ENCODE results near the gene ENHO. TPM values are rescaled to one million over a fixed set of nuclear protein-coding genes. Genes with fewer than 3 reads are reported as not detected.

The ENHO gene
- total and polyA plus RNA-seq, 11 donors: 0.26 to 1.2 (median 0.45) TPM; not detected in 2

- H3K27ac ChIP-seq: no peak overlapping the region
- no peaks in the 10 kb centered on the region for H3K9me3 ChIP-seq
- no peaks in the 10 kb centered on the region for H3K4me1 ChIP-seq
- WGBS, 4 donors: 77 to 85% (median 81%) methylated on average over 11 to 18 of the region's 18 CpGs
- intact Hi-C loops (cut with DNase I): no loop called here
- no peak for ATAC-seq
- H3K27me3 ChIP-seq: peaks cover 0 to under 1% (median 0%) of the 10 kb centered on the region in 9 donors
- no peak for DNase-seq
- TF ChIP-seq CTCF (IDR thresholded peaks at IDR 0.05): no peak
- no peak for TF ChIP-seq POLR2A (IDR thresholded peaks at IDR 0.05)
- H3K4me3 ChIP-seq: no peak overlapping the region
- H3K36me3 ChIP-seq: no peaks in the 10 kb centered on the region
These were observed 30.8 kb upstream of the ENHO start for GRCh38 chr9:34553511-34554021.

GRCh38 chr9:34552986-34553385 lies 30.2 kb upstream of the ENHO start:
- DNase-seq (no peak), ATAC-seq (no peak)
- Histone ChIP-seq H3K9me3 (no peaks in the 10 kb centered on the region), H3K4me1 (peaks cover 0 to under 1% (median 0%) of the 10 kb centered on the region in 12 donors), H3K4me3 (no peak overlapping the region), H3K27ac (no peak overlapping the region), H3K27me3 (no peaks in the 10 kb centered on the region), H3K36me3 (no peaks in the 10 kb centered on the region)
- intact Hi-C loops (cut with DNase I): no loop called here
- WGBS, 4 donors: 89 to 100% (median 96%) methylated on average over 2 of the region's 2 CpGs
- TF ChIP-seq POLR2A (IDR thresholded peaks at IDR 0.05): no peak
- no peak for TF ChIP-seq CTCF (IDR thresholded peaks at IDR 0.05)

GRCh38 chr9:34552606-34552981 lies 29.8 kb upstream of the ENHO start:
- ATAC-seq: no peak
- no peak for DNase-seq
- Histone ChIP-seq H3K27me3 (no peaks in the 10 kb centered on the region), H3K4me3 (no peak overlapping the region), H3K9me3 (no peaks in the 10 kb centered on the region), H3K4me1 (peaks cover 0 to 5% (median 0%) of the 10 kb centered on the region in 12 donors), H3K27ac (no peak overlapping the region), H3K36me3 (no peaks in the 10 kb centered on the region)
- TF ChIP-seq CTCF (IDR thresholded peaks at IDR 0.05) (no peak), POLR2A (IDR thresholded peaks at IDR 0.05) (no peak)
- WGBS, 4 donors: 87 to 95% (median 93%) methylated on average over 8 to 13 of the region's 13 CpGs
- intact Hi-C loops (cut with DNase I): no loop called here

- Histone ChIP-seq H3K27ac (no peak overlapping the region), H3K4me1 (peaks cover 0 to 5% (median 0%) of the 10 kb centered on the region in 12 donors), H3K36me3 (no peaks in the 10 kb centered on the region), H3K9me3 (no peaks in the 10 kb centered on the region), H3K4me3 (no peak overlapping the region), H3K27me3 (no peaks in the 10 kb centered on the region)
- TF ChIP-seq POLR2A (IDR thresholded peaks at IDR 0.05) (no peak), CTCF (IDR thresholded peaks at IDR 0.05) (no peak)
- ATAC-seq (no peak), DNase-seq (no peak)
- WGBS, 4 donors: 91 to 94% (median 91%) methylated on average over 15 to 20 of the region's 20 CpGs
- intact Hi-C loops (cut with DNase I): no loop called here
These were observed 29.2 kb upstream of the ENHO start for GRCh38 chr9:34551751-34552605.
